ENCODE data around the gene KHDC4.

- TF ChIP-seq MXI1 (conservative IDR thresholded peaks at IDR 0.05; ENCODE audit: poor library complexity, severe bottlenecking) (no peak), CTCF (IDR thresholded peaks at IDR 0.05; ENCODE audit: poor library complexity, severe bottlenecking) (no peak), EP300 (conservative IDR thresholded peaks at IDR 0.05; ENCODE audit: poor library complexity, severe bottlenecking) (no peak), TAF1 (IDR thresholded peaks at IDR 0.05; ENCODE audit: low read depth) (no peak)
Measured at GRCh38 chr1:155897746-155898145, 36.5 kb downstream of the KHDC4 start.

All from neural cell (in vitro differentiated cells).